Measurements from ENCODE around the gene CELF1. TPM values are rescaled to one million over a fixed set of nuclear protein-coding genes. Genes with fewer than 3 reads are reported as not detected.

CELF1 gene
- total and polyA plus RNA-seq, 9 of the 15 experiments (the other 6 are each of a cell fraction or from before 2014, with no cell fraction given): 11.3 to 142 (median 77.4) TPM

- TF ChIP-seq CHD7 (IDR thresholded peaks at IDR 0.05; ENCODE audit: low read depth, low read length) (peak; percentile 49), ATF7 (IDR thresholded peaks at IDR 0.05) (peak; percentile 88), ATF2 (CRISPR knock-in tag; IDR thresholded peaks at IDR 0.05) (no peak), ZSCAN29 (IDR thresholded peaks at IDR 0.05) (0 out of 2 replicates have a peak, but pooled peaks have one; percentile 7), ZNF584 (CRISPR knock-in tag; IDR thresholded peaks at IDR 0.05; ENCODE audit: low read depth) (no peak), SIN3A (IDR thresholded peaks at IDR 0.05; ENCODE audit: borderline replicate concordance in 2 of 2, control insufficient read depth in 1 of 2, low read depth in 2 of 2, low read length in 2 of 2) (peak; percentile 77 to 91; a peak in 3 of 4 replicates), HDAC3 (IDR thresholded peaks at IDR 0.05; ENCODE audit: borderline replicate concordance, partially characterized antibody) (peak; percentile 80), ESRRA (IDR thresholded peaks at IDR 0.05; ENCODE audit: borderline replicate concordance, low read depth) (peak; percentile 99), TOE1 (IDR thresholded peaks at IDR 0.05; ENCODE audit: borderline replicate concordance) (peak; percentile 91), TOE1 (CRISPR knock-in tag; IDR thresholded peaks at IDR 0.05; ENCODE audit: borderline replicate concordance, low read depth) (no peak; the same call in 1 of the 2 replicates)
Measured at GRCh38 chr11:47578524-47579494, 25.9 kb upstream of the CELF1 start, which contains the start of the genes KBTBD4 and NDUFS3 (continued).
